GM18870 (cell line): Measurements from ENCODE around the gene CGREF1.
A peak's percentile ranks its signal among the peaks of the same experiment; 100 is the strongest.
"Not testable (repeated sequence)": the region's sequence is repeated elsewhere in the genome, so short reads cannot be mapped to it uniquely, and the experiment has no call there.

Source experiments
- ATAC-seq: cut with Tn5 transposase; IDR thresholded peaks from one replicate; pipeline ENCODE4 v1.9.1; 2021; ENCODE audit warnings: moderate library complexity; ENCODE audit not compliant: unreplicated experiment

CGREF1 gene

GRCh38 chr2:27076323-27076722 lies 42.6 kb downstream of the CGREF1 start:
- ATAC-seq = no peak

DNA sequence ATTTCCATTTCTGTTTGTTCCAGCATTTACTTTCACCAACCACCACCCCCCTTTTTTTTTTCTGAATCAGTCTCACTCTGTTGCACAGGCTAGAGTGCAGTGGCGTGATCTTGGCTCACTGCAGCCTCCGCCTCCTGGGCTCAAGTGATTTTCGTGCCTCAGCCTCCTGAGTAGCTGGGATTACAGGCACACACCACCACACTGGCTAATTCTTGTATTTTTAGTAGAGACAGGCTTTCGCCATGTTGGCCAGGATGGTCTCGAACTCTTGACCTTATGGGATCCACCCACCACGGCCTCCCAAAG lies 43.4 kb downstream of the CGREF1 start:
- ATAC-seq = not testable (repeated sequence)

- no peak for ATAC-seq
Measured at GRCh38 chr2:27074738-27075565, 44.0 kb downstream of the CGREF1 start.

- ATAC-seq = no peak
Measured at GRCh38 chr2:27073782-27074181, 45.1 kb downstream of the CGREF1 start.

GRCh38 chr2:27072920-27073319 lies 46.0 kb downstream of the CGREF1 start:
- ATAC-seq = no peak

GRCh38 chr2:27071990-27072830 lies 46.7 kb downstream of the CGREF1 start:
- ATAC-seq = peak; percentile 18

DNA sequence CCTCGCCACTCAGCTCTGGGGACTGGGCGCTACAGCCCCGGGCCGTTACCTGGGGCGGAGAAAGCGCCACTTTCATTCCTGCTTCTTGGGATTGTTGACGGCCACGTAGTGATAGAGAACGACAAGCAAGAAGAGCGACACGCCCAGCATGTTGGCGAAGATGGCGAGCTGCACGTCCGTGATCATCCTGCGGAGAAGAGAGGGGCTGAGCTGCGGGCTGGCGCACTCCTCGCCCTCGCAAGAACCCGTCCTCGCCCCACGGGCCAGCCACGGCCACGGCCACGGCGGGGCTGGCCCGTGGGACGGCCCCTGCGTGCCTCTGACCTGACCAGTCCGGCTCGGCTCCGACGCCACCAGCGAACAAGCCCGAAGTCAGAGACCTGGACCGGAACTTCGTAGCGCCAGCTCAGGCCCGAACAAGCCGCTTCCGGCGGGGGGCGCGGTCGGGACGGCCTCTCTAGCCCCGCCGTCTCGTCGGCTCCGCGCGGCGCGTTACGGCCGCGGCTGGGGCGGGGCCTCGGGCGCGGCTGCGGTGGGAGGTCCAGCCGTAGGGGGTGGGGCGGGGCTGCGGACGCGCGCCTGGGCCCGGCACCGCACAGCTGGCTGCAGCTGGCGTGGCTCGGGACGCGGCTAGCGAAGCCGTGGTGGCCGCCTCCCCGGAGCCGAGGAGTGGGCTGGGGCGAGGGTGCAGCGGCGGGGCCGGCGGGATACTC lies 47.5 kb downstream of the CGREF1 start, which contains the start of gene OST4:
Gene OST4, minus strand, starts transcription at position 378 of the 713 bp plus-strand sequence.
- peak; percentile 66 for ATAC-seq

DNA sequence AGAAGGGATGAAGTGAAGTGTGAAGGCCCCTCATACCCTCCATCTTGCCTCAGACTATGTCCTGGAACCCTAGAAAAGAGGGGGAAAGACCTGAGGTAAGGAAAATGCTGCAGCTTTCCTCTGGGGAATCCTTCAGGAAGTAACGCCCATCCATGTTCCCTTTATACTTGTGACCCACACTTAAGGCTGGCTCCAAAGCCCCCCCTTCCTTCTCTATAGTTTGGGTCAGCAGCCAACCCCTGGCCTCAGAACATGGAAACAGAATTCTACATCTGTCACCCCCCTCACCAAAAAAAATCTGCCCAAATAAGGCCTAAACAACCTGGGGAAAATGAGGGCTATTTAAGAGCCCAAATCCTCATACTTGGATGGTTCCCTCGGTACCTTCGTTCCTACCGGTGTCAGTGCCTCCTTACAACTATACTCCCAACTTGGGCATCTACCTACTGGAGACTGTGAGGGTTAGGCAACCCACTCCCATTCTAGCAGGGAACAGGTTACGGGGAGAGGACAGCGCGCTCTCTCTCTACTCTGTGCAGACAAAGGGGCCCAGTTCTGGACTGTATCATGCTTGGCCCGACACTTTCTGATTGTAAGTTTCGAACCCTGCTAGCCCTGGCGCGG lies 48.2 kb downstream of the CGREF1 start:
- no peak for ATAC-seq

DNA sequence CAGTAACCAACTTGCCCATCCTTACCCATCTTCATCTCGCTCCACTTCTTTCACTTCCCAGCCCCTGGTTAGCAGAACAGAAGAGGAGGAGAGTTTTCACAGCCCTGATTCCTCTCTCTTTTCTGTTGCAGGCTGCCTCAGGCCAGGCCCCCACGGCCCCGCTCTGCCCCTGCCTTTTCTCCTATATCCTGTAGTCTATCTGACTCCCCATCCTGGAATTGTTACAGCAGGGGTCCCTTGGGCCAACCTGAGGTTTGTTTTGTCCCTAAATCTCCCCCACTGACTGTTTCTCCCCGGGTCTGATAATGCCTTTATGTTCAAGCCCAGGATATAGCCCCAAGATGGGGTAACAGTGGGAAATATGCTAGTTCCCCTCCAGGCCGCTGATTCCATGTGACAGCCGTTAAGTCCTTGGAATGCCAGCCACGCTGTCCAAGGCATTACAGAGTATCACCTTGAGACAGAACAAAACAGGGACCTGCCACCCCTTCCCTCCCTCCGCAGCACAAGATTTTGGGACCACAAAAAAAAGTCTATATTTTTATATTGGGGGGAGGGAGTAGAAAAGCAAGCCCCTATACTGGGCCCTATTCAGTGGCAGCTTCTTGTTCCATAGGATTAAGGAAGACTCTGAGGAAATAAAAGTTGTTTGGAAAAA lies 48.8 kb downstream of the CGREF1 start:
- no peak for ATAC-seq

- no peak for ATAC-seq
Measured at GRCh38 chr2:27069436-27069835, 49.5 kb downstream of the CGREF1 start.

DNA sequence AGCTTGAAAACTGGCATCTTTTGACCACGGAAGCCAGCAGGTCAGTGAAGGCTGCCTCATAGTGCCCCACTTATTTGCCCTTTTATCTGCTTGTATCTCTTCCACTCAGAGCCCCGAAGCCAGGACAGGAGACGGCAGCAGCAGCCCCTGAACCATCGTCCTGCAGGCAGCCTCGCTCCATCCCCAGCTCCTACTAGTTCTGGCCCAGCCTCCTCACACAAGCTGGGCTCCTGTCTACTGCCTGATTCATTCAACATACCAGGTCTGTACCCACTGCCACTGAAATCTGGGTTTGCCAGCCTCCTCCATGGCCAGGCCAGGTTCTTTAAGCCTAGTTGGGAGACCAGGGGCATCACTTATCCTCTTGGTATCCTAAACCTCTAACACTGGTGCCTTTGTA lies 51.5 kb downstream of the CGREF1 start:
- ATAC-seq = no peak

DNA sequence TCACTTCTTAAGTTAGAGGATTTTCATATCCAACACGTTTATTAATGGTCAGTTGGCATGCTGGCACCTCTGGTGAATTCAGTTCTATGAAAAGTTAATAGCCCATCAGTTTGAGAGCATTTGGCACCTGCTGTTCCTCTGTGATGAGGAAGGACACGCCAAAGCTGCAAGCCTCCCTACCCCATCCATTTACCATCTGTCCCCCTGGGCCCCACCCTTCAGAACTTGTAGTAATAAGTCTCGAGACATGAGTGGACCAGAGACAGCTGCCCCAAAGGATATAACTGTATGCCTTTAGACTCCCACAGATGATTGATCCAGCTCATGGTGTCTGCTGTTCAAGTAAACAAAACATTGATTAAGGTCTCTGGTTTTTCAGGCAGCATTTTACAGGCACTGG lies 53.8 kb downstream of the CGREF1 start:
- no peak for ATAC-seq

DNA sequence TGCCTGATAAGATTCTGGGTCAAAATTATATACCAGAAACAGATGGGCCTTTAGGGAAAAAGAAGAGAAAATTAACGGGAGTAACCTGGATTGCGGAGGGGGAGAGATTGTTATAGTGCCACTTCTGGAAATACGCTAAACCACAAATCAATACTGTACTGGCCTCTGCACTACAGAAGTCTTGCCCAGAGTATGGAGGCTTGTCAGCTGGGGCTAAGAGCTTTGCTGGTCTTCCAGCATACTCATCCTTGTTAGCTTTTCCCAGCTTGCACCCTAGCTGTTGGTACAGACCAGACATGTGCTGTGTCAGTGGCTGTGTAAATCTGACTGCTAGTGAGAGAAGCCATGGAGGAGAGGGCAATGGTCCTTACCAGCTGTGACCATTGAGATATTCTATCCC lies 58.6 kb downstream of the CGREF1 start:
- no peak for ATAC-seq

DNA sequence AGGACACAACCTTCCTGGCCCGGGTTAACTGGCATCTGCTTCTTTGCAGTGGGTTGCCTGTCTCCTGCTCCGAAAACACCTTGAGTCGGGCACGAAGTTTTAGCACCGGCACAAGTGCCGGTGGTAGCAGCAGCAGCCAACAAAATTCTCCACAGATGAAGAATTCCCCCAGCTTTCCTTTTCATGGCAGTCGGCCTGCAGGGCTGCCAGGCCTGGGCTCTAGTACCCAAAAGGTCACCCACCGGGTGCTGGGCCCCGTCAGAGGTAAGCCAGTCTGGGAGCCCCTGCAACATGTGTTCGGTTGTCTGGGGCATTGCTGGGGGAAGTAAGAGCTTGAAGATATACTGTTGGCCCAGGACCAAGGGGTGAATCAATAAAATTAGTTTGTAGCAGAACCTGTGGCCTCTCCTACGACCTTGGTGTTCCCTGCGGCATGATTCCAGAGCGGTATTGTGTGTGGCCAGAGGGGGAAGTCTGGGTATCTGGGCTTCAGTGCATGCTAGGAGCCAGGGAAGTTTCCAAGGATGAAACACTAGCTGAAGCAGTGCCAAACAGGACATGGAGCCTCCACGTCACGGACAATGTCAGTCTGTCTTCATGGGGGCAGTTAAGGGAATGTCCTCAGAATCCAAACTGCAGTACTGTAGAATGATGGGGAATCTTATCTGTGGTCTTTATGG lies 59.6 kb downstream of the CGREF1 start:
- ATAC-seq = no peak

- ATAC-seq = no peak
Measured at GRCh38 chr2:27058210-27058609, 60.7 kb downstream of the CGREF1 start.

DNA sequence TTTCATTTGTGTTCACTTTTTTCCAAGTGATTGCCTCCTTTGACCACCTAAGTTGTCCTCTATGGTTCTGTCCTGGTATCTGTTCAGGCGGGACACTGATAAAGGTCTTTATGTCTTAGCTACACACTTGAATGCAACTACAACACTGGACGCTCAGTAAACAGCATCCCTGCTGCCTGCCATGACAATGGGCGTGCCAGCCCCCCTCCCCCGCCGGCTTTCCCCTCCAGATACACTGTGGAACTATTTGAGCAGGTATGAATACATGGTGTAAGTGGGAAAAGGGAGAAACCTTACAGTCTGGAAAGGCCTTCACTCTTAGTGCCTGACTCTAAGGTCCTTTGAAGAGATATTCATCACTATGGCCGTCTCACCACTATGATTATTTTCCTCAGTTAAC lies 61.7 kb downstream of the CGREF1 start:
- no peak for ATAC-seq

- no peak for ATAC-seq
Measured at GRCh38 chr2:27054721-27055120, 64.2 kb downstream of the CGREF1 start.

DNA sequence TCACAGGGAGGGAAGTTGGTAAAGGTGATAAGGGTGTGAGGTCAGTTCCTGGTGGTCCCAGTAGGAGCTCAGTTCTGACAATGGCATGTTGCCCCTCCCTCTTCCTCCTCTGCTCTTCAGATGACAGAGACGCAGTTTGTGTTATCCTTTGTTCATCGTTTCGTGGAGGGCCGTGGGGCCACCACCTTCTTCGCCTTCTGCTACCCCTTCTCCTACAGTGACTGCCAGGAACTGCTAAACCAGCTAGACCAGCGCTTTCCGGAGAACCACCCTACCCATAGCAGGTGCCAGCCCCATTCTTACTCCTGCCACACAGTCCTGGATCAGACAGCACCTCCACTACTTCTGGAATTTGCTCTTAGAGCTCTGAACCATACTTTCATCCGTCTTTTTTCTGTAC lies 65.2 kb downstream of the CGREF1 start:
- ATAC-seq = no peak

GRCh38 chr2:27053321-27053720 lies 65.6 kb downstream of the CGREF1 start:
- ATAC-seq = no peak
